GM12864 (cell line): ENCODE measurements around the gene RP9.

ENCODE experiments used
- DNase-seq: peaks from one replicate; pipeline ENCODE4 v3.0.0-alpha.2; 2011; ENCODE audit warnings: low read depth
- H3K4me3 ChIP-seq: 2 replicates; pipeline ENCODE4 v1.5.1; 2011; ENCODE audit warnings: mild to moderate bottlenecking, low read depth, low read length, control low read depth
- CTCF ChIP-seq: IDR thresholded peaks from 2 replicates; pipeline ENCODE4 v1.5.1; 2011; ENCODE audit warnings: low read depth, mild to moderate bottlenecking, moderate library complexity, low read length, control low read depth, inconsistent platforms; ENCODE audit errors: missing control alignments

Gene RP9, protein sequence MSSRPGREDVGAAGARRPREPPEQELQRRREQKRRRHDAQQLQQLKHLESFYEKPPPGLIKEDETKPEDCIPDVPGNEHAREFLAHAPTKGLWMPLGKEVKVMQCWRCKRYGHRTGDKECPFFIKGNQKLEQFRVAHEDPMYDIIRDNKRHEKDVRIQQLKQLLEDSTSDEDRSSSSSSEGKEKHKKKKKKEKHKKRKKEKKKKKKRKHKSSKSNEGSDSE

GRCh38 chr7:33109005-33109757 lies at the start of gene RP9:
RP9 (minus strand) TSS chr7:33109404; CDS start chr7:33109372, 32 bp downstream.
- TF ChIP-seq CTCF: peak; percentile 52
- DNase-seq: no peak
- peak within 1 kb of the TSS; percentile 92 for H3K4me3 ChIP-seq

GRCh38 chr7:33157781-33158180 lies 48.6 kb upstream of the RP9 start:
- no peak overlapping the region for H3K4me3 ChIP-seq
- no peak for DNase-seq
- TF ChIP-seq CTCF: no peak

DNA sequence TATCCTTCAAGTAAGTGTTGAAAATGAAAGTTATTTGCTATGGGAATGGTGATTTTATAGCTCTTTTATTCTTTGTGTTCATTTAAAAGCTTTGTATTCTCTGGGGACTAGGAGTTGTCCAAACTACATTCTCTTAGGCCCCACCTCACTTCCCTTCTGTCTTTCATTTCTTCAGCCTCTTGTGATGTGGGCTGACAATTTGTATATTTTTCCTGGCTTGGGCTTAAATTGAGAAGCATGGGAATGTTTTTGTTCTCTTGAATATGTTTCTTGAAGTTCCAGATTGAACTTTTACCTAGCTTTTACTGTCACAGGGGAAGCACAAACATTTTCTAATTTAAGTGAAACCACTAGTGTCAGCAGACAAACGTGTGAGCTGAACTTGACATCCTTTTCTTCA lies 48.1 kb upstream of the RP9 start:
- H3K4me3 ChIP-seq: no peak overlapping the region
- DNase-seq: no peak
- no peak for TF ChIP-seq CTCF

- DNase-seq: no peak
- TF ChIP-seq CTCF: no peak
- H3K4me3 ChIP-seq: no peak overlapping the region
Measured at GRCh38 chr7:33156441-33156840, 47.2 kb upstream of the RP9 start.

DNA sequence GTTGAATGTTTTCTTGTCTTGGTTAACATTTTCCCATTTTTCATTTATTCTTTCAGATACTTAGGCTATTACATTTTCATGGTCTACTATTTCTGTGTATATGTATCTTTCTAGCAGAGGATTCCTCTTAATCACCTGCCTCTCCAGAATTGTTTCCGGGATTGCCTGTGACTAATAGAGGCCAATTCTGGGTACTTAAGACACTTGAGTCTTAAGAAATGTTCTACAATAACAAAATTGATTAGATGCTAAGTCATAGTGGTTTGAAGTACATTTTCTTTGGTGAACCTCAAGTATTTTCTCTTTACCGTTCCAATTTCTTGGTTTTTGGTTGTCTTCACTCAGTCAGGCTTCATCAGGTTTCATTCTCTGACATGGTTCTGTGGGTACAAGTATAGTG lies 46.6 kb upstream of the RP9 start:
- no peak for TF ChIP-seq CTCF
- no peak for DNase-seq
- no peak overlapping the region for H3K4me3 ChIP-seq

- no peak overlapping the region for H3K4me3 ChIP-seq
- TF ChIP-seq CTCF: no peak
- no peak for DNase-seq
Measured at GRCh38 chr7:33152087-33152486, 42.9 kb upstream of the RP9 start.
